Spinal cord (tissue), 10 donors: ENCODE results near the gene ARHGEF1. TPM values are rescaled to one million over a fixed set of nuclear protein-coding genes. Genes with fewer than 3 reads are reported as not detected.
A peak's percentile ranks its signal among the peaks of the same experiment; 100 is the strongest.
"Not testable (repeated sequence)": the region's sequence is repeated elsewhere in the genome, so short reads cannot be mapped to it uniquely, and the experiment has no call there.

Source experiments
- DNase-seq, 6 donors: peaks; one replicate each; pipeline versions ENCODE4 v3.0.0 to v3.0.0-alpha.2; 2013 to 2015; ENCODE audit warnings: low spot score in 6 of 6, low read depth in 4 of 6
- H3K27ac ChIP-seq: one replicate; pipeline ENCODE4 v1.5.1; 2013; ENCODE audit warnings: low read depth, low read length, control low read depth
- H3K27me3 ChIP-seq: one replicate; pipeline ENCODE4 v1.6.1; 2013; ENCODE audit warnings: low read length; ENCODE audit not compliant: control insufficient read depth, insufficient read depth
- H3K36me3 ChIP-seq: one replicate; pipeline ENCODE4 v1.6.1; 2013; ENCODE audit warnings: low read length; ENCODE audit not compliant: control insufficient read depth, insufficient read depth
- H3K4me1 ChIP-seq: one replicate; pipeline ENCODE4 v1.6.1; 2013; ENCODE audit warnings: low read length; ENCODE audit not compliant: control insufficient read depth, insufficient read depth
- H3K4me3 ChIP-seq: one replicate; pipeline ENCODE4 v1.5.1; 2013; ENCODE audit warnings: low read depth, low read length, control low read depth
- H3K9me3 ChIP-seq: one replicate; pipeline ENCODE4 v1.6.1; 2013; ENCODE audit warnings: low read length; ENCODE audit not compliant: control insufficient read depth, insufficient read depth
- WGBS: methylation state at CpG from one replicate; pipeline ENCODE4 v1.1.5; 2013; ENCODE audit warnings: missing lambda C conversion rate; ENCODE audit not compliant: insufficient coverage; 5-methylcytosine and 5-hydroxymethylcytosine counted together
- polyA plus RNA-seq, 2 donors: library from polyadenylated mRNA; unstranded; fragments of 120-200 nt; gene quantifications; one replicate each; pipeline ENCODE4 v1.2.1, GENCODE V29; 2013; ENCODE audit not compliant: insufficient read length in 2 of 2
- total RNA-seq, 2 donors: library from RNA; depleted of rRNA in 1 of 2; stranded (reverse); fragments of 120-200 nt in 1 of 2; fragments of >200 nt in 1 of 2; gene quantifications; one replicate each; pipeline versions ENCODE4 v1.2.3 to v1.2.4, GENCODE V29; 2013 to 2014
- donor health status: healthy.

The ARHGEF1 gene
- total and polyA plus RNA-seq, 4 donors, result 17.3 to 113 (median 51.3) TPM

DNA sequence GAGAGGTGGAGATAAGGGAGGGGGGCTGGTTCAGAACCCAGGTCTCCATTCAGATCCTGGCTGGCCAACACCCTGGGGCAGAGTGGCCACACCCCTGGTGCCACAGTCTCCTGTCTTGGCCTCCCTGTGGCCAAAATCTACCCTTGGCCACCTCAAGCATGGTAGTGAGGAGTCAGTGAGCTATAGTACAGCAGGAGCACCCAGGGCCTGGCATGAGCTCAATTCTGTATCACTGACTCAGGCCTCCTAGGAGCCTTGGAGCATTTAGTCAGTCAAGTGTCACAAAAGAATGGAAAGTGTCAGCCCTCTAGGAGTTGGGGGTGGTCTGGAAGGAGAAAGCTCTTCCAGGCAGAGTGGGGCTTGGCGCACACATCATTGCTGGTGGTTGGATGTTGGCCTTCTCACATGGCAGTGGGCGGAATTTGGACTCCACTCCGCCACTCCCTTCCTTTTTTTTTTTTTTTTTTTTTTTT, 12.5 kb upstream of the ARHGEF1 start:
- Histone ChIP-seq H3K27ac (no peak overlapping the region), H3K4me1 (no peaks in the 10 kb centered on the region), H3K36me3 (peaks cover 78% of the 10 kb centered on the region), H3K27me3 (no peaks in the 10 kb centered on the region), H3K4me3 (no peak overlapping the region), H3K9me3 (no peaks in the 10 kb centered on the region)
- no peak for DNase-seq
- no CpG with 5 or more reads among the region's 3 CpGs for WGBS

DNA sequence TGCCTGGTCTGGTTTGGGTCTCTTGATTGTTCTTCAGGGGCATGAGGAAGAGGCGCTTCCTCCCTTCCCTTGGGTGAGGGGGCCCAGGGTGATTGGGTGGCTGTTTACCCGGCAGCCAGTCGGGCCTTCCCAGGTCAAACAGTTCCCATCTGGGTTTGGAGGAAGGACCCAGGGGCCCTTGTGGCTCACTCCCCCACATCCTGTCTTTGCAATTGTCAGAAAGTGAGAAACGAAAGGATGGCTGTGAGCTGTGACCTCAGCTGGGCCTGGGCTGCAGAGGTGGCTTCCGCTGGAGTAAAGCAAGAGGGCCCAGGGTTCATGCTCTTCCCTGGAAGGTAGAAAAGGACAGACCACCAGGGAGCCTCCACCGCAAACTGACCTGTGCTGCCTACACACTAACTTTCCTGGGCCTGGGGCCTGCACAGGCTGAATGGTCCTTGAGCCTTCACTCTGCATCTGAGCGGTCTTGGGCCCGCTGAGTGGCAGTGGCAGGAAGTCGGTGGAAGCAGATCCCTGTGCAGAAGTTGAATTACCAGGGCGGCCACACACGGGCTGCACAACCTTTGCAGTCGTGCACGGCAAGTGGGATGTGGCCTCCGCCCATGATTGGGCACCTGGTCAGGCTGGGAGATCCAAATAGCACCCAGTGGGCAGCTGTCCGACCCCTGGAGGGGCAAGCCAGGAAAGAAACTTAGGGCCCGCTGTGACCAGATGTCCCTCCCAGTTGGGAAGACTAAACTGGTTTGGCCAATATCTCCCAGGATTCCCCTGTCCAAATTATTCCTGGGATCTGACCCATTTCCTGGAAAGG, 11.2 kb upstream of the ARHGEF1 start:
- 87% methylated on average over 14 of the region's 16 CpGs for WGBS
- Histone ChIP-seq H3K27me3 (no peaks in the 10 kb centered on the region), H3K36me3 (peaks cover 67% of the 10 kb centered on the region), H3K9me3 (no peaks in the 10 kb centered on the region), H3K27ac (no peak overlapping the region), H3K4me3 (no peak overlapping the region), H3K4me1 (no peaks in the 10 kb centered on the region)
- DNase-seq, result no peak

DNA sequence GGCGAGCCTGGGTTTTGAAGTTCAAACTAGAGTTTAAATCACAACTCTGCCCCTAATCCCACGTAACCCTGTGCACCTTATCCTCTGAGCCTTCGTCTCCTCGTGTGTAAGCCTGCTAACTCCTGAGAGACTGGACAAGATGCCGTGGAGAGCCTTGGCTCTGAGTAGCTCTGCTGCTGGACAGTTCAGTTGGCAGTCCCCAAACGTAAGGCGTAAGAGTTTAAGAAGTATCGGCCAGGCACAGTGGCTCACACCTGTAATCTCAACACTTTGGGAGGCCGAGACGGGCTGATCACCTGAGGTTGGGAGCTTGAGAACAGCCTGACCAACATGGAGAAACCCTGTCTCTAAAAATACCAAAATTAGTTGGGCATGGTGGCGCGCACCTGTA, 10.6 kb upstream of the ARHGEF1 start:
- DNase-seq, result no peak
- Histone ChIP-seq H3K9me3 (no peaks in the 10 kb centered on the region), H3K4me1 (no peaks in the 10 kb centered on the region), H3K27me3 (no peaks in the 10 kb centered on the region), H3K36me3 (peaks cover 61% of the 10 kb centered on the region), H3K27ac (no peak overlapping the region), H3K4me3 (no peak overlapping the region)
- WGBS, result 87% methylated on average over 11 of the region's 12 CpGs

DNA sequence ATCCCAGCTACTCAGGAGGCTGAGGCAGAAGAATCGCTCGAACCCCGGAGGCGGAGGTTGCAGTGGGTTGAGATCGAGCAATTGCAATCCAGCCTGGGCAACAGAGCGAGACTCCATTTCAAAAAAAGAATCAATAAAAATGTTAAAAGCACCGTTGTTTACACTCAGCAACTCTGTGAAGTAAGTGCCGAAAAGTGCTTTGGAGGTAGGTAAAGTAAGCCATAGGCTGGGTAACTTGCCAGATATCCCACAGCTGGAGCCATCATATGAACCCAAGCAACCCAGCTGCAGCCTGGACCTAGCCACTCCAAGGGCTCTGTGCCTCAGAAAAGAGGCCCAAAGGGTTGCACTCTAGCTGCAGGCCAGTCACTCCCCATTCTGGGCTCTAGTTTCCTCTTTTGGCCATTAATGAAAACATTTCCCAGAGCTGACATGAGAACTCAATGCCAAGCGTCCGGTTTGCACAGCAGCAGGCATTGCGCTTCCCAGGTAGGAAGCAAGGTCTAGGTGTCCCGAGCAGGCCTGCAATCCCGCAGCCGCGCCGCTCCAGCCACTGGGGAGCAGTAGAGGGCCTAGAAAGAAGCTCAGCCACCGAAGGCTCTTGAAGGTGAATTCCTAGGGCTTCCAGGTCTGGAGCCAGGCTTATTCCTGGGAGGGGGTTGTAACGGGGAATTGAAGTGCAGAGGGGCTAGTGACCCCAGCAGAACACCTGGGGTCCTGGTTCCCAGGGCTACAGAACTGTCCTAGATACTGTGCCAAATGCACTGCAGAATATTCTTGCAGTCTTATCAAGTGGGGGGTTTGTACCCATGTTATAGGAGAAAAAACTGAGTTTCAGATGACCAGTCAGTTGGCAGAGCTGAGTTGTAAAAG, 10.0 kb upstream of the ARHGEF1 start:
- WGBS, result 40% methylated on average over 15 of the region's 18 CpGs
- peaks cover under 1% of the 10 kb centered on the region for H3K4me1 ChIP-seq
- H3K4me3 ChIP-seq, result no peak overlapping the region
- H3K27me3 ChIP-seq, result no peaks in the 10 kb centered on the region
- H3K36me3 ChIP-seq, result peaks cover 55% of the 10 kb centered on the region
- no peak overlapping the region for H3K27ac ChIP-seq
- peak in 2 of 6 donors; percentile 55 to 68 for DNase-seq
- no peaks in the 10 kb centered on the region for H3K9me3 ChIP-seq

GRCh38 chr19:41875973-41876372, 7.0 kb upstream of the ARHGEF1 start:
- H3K36me3 ChIP-seq, result peaks cover 25% of the 10 kb centered on the region

GRCh38 chr19:41876847-41877832, 5.8 kb upstream of the ARHGEF1 start, which contains the start of gene CD79A:
Gene CD79A, plus strand, starts transcription at chr19:41877279. Its CDS starts 26 bp downstream, at chr19:41877305.
- Histone ChIP-seq H3K9me3 (no peaks in the 10 kb centered on the region), H3K36me3 (peaks cover 13% of the 10 kb centered on the region), H3K27ac (no peak within 1 kb of the TSS), H3K4me3 (no peak within 1 kb of the TSS), H3K27me3 (peaks cover 3% of the 10 kb centered on the region), H3K4me1 (peaks cover 3% of the 10 kb centered on the region)
- 45% methylated on average over 4 of the region's 9 CpGs for WGBS
- DNase-seq, result no peak

More at GRCh38 chr19:41875973-41876372, 7.0 kb upstream of the ARHGEF1 start:
- not testable (repeated sequence) for H3K9me3 ChIP-seq, H3K4me3 ChIP-seq, H3K4me1 ChIP-seq, DNase-seq, H3K27ac ChIP-seq, H3K27me3 ChIP-seq
- WGBS, result 80% methylated on average over 1 of the region's 3 CpGs

DNA sequence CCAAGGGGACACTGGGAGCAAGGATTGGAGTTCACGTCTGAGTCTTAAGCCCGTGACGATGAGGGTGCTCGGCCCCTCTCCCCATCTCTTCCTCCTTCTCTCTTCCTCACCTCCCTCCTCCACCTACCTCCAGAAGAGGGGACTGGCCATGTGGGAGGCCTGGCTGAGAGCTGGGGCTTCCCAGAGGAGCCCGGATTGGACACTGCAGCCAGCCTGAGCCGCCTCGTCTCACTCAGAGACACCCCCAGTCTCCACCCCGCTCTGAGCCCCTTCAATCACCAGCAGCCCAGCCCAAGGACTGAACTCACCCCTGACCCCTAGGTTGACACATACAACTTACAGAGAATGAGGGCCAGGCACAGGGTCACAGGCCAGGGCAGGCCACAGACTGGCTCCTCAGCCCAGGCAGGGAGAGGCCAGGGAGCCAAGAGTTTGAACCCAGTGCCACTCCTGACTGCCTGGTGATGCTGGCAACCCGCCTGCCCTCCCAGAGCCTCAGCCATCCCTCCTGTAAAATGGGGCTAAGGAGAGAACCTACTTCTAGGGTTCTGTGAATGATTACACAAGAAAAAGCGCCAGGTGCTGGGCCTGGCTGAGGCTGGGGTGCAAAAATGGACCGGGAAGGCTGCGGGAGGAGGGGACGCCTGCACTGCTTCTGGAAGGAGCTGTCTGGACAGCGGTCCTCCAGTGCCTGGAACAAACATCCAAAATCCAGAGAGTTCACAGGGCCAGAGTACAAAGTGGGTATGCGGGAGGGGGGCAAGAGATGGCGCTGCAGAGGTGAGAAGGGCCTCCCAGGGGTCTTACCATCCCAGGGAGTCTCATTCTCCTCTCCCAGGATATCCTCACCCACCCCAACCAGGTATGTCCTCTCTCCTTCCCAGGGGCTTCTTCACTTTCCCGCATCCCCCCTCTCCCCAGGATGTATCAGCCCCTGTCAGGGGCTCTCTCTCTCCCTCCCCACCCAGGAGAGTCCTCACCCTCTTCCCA, 4.8 kb upstream of the ARHGEF1 start:
- no peaks in the 10 kb centered on the region for H3K9me3 ChIP-seq
- peaks cover 4% of the 10 kb centered on the region for H3K36me3 ChIP-seq
- peaks cover 4% of the 10 kb centered on the region for H3K4me1 ChIP-seq
- H3K27ac ChIP-seq, result no peak overlapping the region
- 52% methylated on average over 13 of the region's 17 CpGs for WGBS
- no peak overlapping the region for H3K4me3 ChIP-seq
- H3K27me3 ChIP-seq, result peaks cover 3% of the 10 kb centered on the region
- no peak for DNase-seq

- H3K4me1 ChIP-seq, result peaks cover 11% of the 10 kb centered on the region
- 74% methylated on average over 21 of the region's 21 CpGs for WGBS
- no peaks in the 10 kb centered on the region for H3K36me3 ChIP-seq
- no peak overlapping the region for H3K27ac ChIP-seq
- H3K9me3 ChIP-seq, result no peaks in the 10 kb centered on the region
- no peak overlapping the region for H3K4me3 ChIP-seq
- H3K27me3 ChIP-seq, result peaks cover 8% of the 10 kb centered on the region
- DNase-seq, result no peak
These were observed 3.9 kb upstream of the ARHGEF1 start for GRCh38 chr19:41879080-41879479.
